ENCODE results near the gene GAL3ST2.

- TF ChIP-seq CTCF (IDR thresholded peaks at IDR 0.05; ENCODE audit: borderline replicate concordance, extremely low read depth, low read length, poor library complexity, severe bottlenecking) (no peak), EZH2 (IDR thresholded peaks at IDR 0.05; ENCODE audit: borderline replicate concordance, low read depth, low read length, severe bottlenecking) (no peak)
Measured at GRCh38 chr2:241773511-241774418, 2.9 kb upstream of the GAL3ST2 start.
